Loucy (cell line): ENCODE results near the gene TM6SF1.

ENCODE experiments used
- CTCF ChIP-seq: fragments of 200-600 bp; sonication (generic); conservative IDR thresholded peaks from 2 replicates; pipeline ENCODE4 v1.5.1; 2014; ENCODE audit warnings: mild to moderate bottlenecking, antibody characterized with exemption, low read length
- EZH2phosphoT487 ChIP-seq: fragments of 200-600 bp; IDR thresholded peaks from 2 replicates; pipeline ENCODE4 v1.6.1; 2018; ENCODE audit warnings: antibody characterized with exemption, mild to moderate bottlenecking, moderate library complexity, borderline replicate concordance

GRCh38 chr15:83123529-83123928 lies 16.1 kb downstream of the TM6SF1 start:
- TF ChIP-seq CTCF (no peak), EZH2phosphoT487 (no peak)
